Brain microvascular endothelial cell (primary cell): ENCODE measurements around the gene ZNF646.

Experiments used
- DNase-seq: peaks from one replicate; pipeline ENCODE4 v3.0.0-alpha.2; 2020
- H3K27ac ChIP-seq: fragments of 250-450 bp; sonication (Bioruptor Pico); 2 replicates; pipeline ENCODE4 v1.5.1; 2020; ENCODE audit warnings: mild to moderate bottlenecking, moderate library complexity
- H3K27me3 ChIP-seq: fragments of 250-450 bp; sonication (Bioruptor Pico); replicated peaks from 2 replicates; pipeline ENCODE4 v1.5.1; 2020; ENCODE audit warnings: mild to moderate bottlenecking
- H3K36me3 ChIP-seq: fragments of 250-450 bp; sonication (Bioruptor Pico); replicated peaks from 2 replicates; pipeline ENCODE4 v1.5.1; 2020; ENCODE audit warnings: mild to moderate bottlenecking
- H3K4me3 ChIP-seq: 2 replicates; pipeline ENCODE4 v1.5.1; 2011; ENCODE audit warnings: low read depth, mild to moderate bottlenecking, control low read depth, low read length, moderate library complexity
- in situ Hi-C: cut with HindIII; loops from 2 replicates; pipeline ENCODE4 v1.10.0; 2017; ENCODE audit warnings: low sequenced_read_pairs, low pct_ligation_motif_present
- TF ChIP-seq, protein P1 (sequence below): IDR thresholded peaks from 2 replicates; pipeline ENCODE4 v1.5.1; 2011; ENCODE audit warnings: low read depth, mild to moderate bottlenecking, moderate library complexity, low read length, control low read depth, inconsistent platforms; ENCODE audit errors: missing control alignments

Gene ZNF646

DNA sequence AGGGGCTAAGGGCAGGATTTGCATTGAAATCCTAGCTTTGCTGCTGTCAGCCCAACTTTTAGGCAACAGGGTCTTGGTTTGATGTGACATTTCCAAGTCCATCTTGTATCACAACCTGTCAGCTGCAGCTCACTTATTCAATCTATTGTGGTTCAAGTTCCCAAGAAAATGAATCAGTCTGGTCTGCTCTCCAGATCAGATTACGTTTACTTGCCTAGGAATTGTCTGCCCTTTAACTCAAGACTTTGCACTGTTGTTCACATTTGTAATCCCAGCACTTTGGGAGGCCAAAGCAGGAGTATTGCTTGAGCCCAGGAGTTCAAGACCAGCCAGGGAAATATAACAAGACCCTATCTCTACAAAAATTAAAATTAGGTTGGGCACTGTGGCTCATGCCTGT is 30.9 kb upstream of the ZNF646 start:
- no peak overlapping the region for H3K4me3 ChIP-seq
- in situ Hi-C loops = no loop called here
- TF ChIP-seq, protein P1, sequence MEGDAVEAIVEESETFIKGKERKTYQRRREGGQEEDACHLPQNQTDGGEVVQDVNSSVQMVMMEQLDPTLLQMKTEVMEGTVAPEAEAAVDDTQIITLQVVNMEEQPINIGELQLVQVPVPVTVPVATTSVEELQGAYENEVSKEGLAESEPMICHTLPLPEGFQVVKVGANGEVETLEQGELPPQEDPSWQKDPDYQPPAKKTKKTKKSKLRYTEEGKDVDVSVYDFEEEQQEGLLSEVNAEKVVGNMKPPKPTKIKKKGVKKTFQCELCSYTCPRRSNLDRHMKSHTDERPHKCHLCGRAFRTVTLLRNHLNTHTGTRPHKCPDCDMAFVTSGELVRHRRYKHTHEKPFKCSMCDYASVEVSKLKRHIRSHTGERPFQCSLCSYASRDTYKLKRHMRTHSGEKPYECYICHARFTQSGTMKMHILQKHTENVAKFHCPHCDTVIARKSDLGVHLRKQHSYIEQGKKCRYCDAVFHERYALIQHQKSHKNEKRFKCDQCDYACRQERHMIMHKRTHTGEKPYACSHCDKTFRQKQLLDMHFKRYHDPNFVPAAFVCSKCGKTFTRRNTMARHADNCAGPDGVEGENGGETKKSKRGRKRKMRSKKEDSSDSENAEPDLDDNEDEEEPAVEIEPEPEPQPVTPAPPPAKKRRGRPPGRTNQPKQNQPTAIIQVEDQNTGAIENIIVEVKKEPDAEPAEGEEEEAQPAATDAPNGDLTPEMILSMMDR = no peak
- H3K36me3 ChIP-seq = peaks cover 27% of the 10 kb centered on the region
- H3K27me3 ChIP-seq = no peaks in the 10 kb centered on the region
- no peak overlapping the region for H3K27ac ChIP-seq
- DNase-seq = no peak

DNA sequence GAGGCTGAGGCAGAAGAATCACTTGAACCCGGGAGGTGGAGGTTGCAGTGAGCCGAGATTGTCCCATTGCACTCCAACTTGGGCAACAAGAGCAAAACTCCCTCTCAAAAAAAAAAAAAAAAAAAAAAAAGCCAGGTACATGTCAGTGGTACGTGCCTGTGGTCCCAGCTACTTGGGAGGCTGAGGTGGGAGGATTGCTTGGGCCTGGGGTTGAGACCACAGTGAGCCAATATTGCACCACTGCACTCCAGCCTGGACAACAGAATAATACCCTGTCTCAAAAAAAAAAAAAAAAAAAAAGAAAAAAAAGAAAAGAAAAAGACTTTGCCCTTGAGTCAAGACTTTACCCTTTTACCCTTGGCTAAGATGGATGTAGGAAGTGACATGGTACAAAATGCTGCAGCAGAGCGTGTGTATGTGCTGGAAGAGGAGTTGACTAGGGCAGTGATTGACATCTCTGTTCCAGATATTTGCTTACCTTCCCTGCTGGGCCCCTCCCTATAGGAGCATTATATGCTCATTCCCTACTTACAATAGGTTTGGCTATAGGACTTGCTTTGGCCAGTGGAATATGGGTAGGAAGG is 30.2 kb upstream of the ZNF646 start:
- TF ChIP-seq, protein P1 = no peak
- Histone ChIP-seq H3K27ac (no peak overlapping the region), H3K27me3 (no peaks in the 10 kb centered on the region), H3K4me3 (no peak overlapping the region), H3K36me3 (peaks cover 20% of the 10 kb centered on the region)
- in situ Hi-C loops = no loop called here
- no peak for DNase-seq

DNA sequence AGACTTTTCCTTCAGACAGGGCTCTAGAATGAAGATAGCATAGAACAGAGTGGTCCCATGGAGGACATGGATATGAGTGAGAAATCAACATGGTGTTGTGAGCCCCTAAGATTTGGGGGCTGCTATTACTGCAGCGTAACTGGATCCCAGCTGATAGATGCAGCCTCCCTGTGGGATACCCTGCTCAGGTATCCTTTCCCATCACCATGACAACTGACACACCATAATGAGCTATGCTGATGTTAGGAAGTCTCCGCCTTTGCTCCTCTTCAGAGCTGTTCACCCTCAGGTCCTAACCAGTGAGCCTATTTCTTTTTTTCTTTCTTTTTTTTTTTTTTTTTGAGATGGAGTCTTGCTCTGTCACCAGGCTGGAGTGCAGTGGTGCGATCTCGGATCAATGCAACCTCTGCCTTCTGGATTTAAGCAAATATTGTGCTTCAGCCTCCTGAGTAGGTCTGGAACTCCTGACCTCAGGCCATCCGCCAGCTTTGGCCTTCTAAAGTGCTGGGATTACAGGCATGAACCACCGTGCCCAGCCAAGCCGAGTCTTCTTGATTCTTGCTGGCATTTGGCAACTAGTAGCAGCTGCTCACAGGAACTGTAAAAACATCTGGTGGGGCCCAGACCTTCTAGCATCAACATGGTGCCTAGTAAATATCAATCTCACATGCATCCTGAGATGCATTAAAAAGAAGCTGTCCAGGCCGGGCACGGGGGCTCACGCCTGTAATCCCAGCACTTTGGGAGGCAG is 23.8 kb upstream of the ZNF646 start:
- TF ChIP-seq, protein P1 = no peak
- DNase-seq = no peak
- Histone ChIP-seq H3K27ac (no peak overlapping the region), H3K36me3 (no peaks in the 10 kb centered on the region), H3K4me3 (no peak overlapping the region), H3K27me3 (no peaks in the 10 kb centered on the region)
- in situ Hi-C loops = no loop called here

DNA sequence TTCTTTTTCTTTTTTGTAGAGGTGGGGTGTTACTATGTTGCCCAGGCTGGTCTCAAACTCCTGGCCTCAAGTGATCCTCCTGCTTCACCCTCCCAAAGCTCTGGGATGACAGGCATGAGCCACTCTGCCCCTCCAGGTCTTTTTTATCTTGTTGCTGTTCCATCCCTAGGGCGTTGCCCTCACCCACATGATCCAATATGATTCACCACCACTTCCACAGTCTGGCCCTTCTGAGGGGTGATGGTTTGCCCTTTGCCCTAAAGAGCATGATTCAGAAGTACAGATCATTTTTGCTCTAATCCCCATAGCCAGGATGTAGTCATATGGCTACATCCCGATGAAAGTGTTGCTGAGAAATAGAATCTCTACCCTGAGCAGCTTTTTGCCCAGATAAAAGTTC is 22.1 kb upstream of the ZNF646 start:
- DNase-seq = peak; percentile 93
- Histone ChIP-seq H3K27me3 (no peaks in the 10 kb centered on the region), H3K4me3 (no peak overlapping the region), H3K27ac (peak overlapping the region; percentile 62), H3K36me3 (no peaks in the 10 kb centered on the region)
- in situ Hi-C loops = no loop called here
- TF ChIP-seq, protein P1 = no peak

DNA sequence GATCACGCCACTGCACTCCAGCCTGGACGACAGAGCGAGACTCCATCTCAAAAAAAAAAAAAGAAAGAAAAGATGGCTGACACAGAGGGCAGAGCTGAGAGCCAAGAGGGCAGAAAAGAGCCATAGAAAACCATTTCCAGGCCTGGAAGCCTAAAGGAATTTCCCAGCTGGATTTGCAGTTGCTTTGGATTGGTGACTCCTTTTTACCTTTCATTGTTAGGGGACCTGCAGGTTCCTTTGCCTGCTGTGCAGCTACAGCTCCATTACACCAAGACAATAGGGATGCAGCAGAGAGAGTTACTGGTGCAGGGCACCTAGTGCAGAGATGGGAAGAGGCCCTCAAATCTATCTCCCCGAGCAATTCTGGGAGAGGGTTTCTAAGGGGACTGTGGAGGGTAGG is 18.6 kb upstream of the ZNF646 start:
- Histone ChIP-seq H3K4me3 (no peak overlapping the region), H3K36me3 (peaks cover 7% of the 10 kb centered on the region), H3K27ac (no peak overlapping the region), H3K27me3 (no peaks in the 10 kb centered on the region)
- in situ Hi-C loops = no loop called here
- DNase-seq = no peak
- TF ChIP-seq, protein P1 = no peak
